Mesodermal cell (in vitro differentiated cells): ENCODE results near the gene AGAP1.

Experiments used
- H3K27ac ChIP-seq: 2 replicates; pipeline ENCODE4 v1.7.0; 2013; ENCODE audit warnings: mild to moderate bottlenecking, low read depth, low read length, moderate library complexity; ENCODE audit not compliant: severe bottlenecking
- H3K36me3 ChIP-seq: 2 replicates; pipeline ENCODE4 v1.7.1; 2013; ENCODE audit warnings: mild to moderate bottlenecking, low read length, moderate library complexity; ENCODE audit not compliant: control insufficient read depth, insufficient read depth
- H3K4me1 ChIP-seq: one replicate; pipeline ENCODE4 v1.7.1; 2013; ENCODE audit warnings: mild to moderate bottlenecking, low read length; ENCODE audit not compliant: insufficient read depth, control insufficient read depth, poor library complexity, severe bottlenecking
- H3K4me3 ChIP-seq: 2 replicates; pipeline ENCODE4 v1.7.0; 2013; ENCODE audit warnings: low read length, control low read depth, mild to moderate bottlenecking; ENCODE audit not compliant: insufficient read depth, poor library complexity, severe bottlenecking; ENCODE audit errors: extremely low read depth
- H3K9me3 ChIP-seq: 2 replicates; pipeline ENCODE4 v1.7.1; 2013; ENCODE audit warnings: mild to moderate bottlenecking, low read length, moderate library complexity; ENCODE audit not compliant: control insufficient read depth
- WGBS, 2 experiments: methylation state at CpG; one replicate each; pipeline ENCODE4 v1.1.5; 2013; ENCODE audit warnings: missing lambda C conversion rate in 2 of 2; ENCODE audit not compliant: insufficient coverage in 2 of 2; 5-methylcytosine and 5-hydroxymethylcytosine counted together

AGAP1 gene

GRCh38 chr2:235508371-235509160, 14.7 kb downstream of the AGAP1 start:
- Histone ChIP-seq H3K27ac (no peak overlapping the region), H3K9me3 (no peaks in the 10 kb centered on the region), H3K4me3 (no peak overlapping the region), H3K36me3 (peaks cover 6% of the 10 kb centered on the region), H3K4me1 (peaks cover 40% of the 10 kb centered on the region)
- WGBS, 2 experiments: 87 to 95% methylated on average over 11 to 24 of the region's 26 CpGs

GRCh38 chr2:235510318-235510717, 16.5 kb downstream of the AGAP1 start:
- 87 to 100% methylated on average over 3 to 4 of the region's 4 CpGs for WGBS, 2 experiments
- Histone ChIP-seq H3K9me3 (peaks cover 4% of the 10 kb centered on the region), H3K4me3 (no peak overlapping the region), H3K27ac (no peak overlapping the region), H3K4me1 (peaks cover 30% of the 10 kb centered on the region), H3K36me3 (peaks cover 6% of the 10 kb centered on the region)

DNA sequence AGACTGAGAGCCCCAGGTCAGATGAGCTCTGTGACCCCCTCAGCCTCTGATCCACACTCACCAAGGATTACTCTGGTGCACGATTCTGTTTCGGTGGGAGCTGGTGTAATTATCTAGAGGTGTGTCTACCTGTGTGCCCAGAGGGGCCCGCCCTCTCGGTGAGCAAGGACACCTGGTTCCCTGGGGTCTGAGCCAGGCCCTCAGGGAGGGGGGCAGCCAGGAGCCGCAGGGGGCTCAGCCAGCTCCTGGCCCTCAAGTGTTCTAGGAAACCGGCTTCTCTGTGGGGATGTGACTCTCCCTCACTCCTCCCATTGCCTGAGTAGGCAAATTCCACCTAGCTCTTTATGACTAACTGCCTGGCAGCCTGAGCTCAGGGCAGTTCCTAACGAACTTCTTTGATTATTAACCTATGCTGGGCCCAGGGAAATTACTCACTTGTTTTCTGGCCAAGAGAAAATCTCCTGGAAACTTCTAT, 17.4 kb downstream of the AGAP1 start:
- no peak overlapping the region for H3K27ac ChIP-seq

DNA sequence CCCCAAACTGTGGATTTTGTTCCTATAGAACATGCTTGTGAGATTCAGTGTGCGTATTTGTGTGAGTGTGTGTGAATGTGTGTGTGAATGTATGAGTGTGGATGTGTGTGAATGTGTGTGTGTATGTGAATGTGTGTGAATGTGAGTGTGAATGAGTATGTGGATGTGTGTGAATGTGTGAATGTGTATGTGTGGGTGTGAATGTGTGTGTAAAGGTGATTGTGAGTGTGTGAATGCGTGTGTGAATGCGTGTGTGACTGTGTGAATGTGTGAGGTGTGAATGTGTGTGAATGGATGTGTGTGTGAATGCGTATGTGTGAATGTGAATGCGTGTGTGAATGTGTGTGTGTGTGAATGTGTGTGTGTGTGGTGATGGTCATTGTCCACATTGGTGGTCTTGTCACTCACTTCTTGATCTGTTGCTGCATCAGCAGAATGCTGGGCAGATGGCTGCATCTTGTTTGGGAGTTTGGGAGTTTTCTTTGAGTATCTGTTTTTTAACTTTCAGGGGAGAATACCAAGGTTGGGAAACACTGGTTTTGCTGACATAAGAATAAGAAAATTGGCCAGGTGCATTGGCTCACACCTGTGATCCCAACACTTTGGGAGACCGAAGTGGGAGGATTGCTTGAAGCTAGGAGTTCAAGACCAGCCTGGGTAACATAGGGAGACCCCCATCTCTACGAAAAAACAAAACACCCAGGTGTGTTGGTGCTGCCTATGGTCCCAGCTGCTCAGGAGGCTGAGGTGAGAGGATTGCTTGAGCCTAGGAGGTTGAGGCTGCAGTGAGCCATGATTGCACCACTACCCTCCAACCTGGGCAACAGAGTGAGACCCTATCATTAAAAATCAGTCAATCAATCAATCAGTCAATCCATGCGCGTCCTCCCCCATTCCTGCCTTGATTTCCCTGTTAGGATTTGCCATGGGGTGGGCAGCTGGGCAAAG, 18.2 kb downstream of the AGAP1 start:
- no peak overlapping the region for H3K27ac ChIP-seq
- whole genome bisulfite sequencing, 2 experiments: 95% methylated on average over 8 to 9 of the region's 9 CpGs
- no peak overlapping the region for H3K4me3 ChIP-seq
- peaks cover 6% of the 10 kb centered on the region for H3K36me3 ChIP-seq
- H3K9me3 ChIP-seq: peaks cover 9% of the 10 kb centered on the region
- peaks cover 20% of the 10 kb centered on the region for H3K4me1 ChIP-seq

More for the DNA sequence above, 17.4 kb downstream of the AGAP1 start:
- WGBS, 2 experiments: 48 to 58% methylated on average over 4 to 6 of the region's 7 CpGs
- Histone ChIP-seq H3K4me3 (no peak overlapping the region), H3K4me1 (peaks cover 26% of the 10 kb centered on the region), H3K36me3 (peaks cover 6% of the 10 kb centered on the region), H3K9me3 (peaks cover 9% of the 10 kb centered on the region)

DNA sequence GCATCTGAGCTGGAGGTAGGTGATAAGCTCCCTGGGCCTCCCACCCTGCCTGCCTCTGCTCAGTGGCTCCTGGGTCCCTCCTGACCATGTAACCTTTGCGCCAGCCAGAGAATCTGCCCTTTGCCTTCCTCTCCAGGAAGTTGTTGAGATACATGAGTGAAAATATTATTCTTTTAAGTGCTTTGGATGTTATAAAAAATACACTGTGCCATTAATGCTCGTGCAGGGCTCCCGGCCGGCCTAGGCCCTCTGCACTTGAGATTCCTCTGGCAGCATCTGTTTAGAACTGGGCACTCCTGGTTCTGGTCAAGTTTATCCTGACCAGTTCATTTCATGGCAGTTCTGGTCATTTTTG, 18.8 kb downstream of the AGAP1 start:
- Histone ChIP-seq H3K4me3 (no peak overlapping the region), H3K36me3 (peaks cover 5% of the 10 kb centered on the region), H3K27ac (no peak overlapping the region), H3K4me1 (peaks cover 16% of the 10 kb centered on the region), H3K9me3 (peaks cover 9% of the 10 kb centered on the region)
- whole genome bisulfite sequencing, 2 experiments: 93 to 100% methylated on average over 3 to 4 of the region's 4 CpGs

DNA sequence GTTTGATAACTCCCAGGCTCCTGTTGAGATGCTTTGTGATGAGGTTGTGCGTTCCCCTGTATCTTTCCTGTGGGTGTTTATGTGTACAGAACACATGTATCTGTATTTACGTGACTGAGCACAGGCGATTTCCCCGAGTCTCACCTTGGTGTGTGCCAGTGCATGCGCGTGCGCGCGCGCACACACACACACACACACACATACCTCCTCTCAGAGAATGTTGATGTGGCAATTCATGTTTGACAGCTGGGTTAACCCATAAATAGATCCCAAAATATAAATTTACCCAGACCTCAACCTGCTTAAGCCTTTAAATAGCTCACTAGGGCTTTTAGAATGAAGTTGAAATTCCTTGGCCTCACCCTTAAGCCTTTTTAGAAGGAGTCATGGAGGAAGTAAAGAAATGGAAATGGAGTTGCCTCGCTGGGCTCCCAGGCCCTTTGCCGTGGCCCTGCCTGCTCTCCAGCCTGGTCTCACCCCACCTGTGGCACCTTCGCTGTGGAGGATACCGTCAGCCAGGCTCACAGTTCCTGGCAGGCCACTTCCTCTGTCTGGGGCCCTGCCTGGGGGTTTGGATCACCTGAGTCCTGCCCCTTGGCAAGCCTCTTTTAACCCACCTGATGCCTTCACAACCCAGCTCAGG, 20.3 kb downstream of the AGAP1 start:
- Histone ChIP-seq H3K27ac (no peak overlapping the region), H3K4me1 (peaks cover 21% of the 10 kb centered on the region), H3K9me3 (peaks cover 9% of the 10 kb centered on the region), H3K4me3 (no peak overlapping the region), H3K36me3 (no peaks in the 10 kb centered on the region)
- 100% methylated on average over 2 to 4 of the region's 14 CpGs for WGBS, 2 experiments

DNA sequence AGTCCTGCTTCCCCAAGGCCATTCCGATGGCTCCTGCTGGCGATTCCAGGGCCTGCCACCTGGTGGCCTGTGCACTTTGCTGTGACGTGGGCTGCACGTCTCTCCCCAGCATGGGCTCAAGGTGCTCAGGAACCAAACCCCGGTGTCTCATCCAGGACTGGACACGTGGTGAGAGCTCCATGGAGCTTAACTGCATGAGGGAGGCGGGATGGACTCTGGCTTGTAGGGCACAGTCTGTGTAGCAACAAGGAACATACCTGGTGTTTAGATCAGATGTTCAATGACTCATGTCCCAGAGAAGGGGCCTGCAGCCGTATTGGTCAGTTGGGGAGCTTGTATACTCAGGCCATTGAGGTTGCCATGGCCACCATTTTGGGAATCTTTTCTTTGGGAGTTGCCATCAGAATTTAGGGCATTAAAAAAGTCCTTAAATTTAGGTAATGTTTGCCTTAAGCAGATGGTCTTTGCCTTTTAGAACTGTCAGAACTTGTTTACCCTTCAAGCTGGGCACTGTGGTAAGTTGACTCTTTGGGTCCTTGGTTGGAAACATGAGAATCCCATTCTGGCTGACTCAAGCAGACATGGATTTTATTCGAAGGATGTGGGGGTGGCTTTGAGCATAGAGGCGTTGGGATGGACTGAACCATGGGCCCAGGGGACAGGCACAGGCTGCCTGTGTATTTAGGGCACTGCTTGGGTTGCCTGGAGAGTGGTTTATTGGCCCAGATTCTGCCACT, 21.0 kb downstream of the AGAP1 start:
- H3K27ac ChIP-seq: no peak overlapping the region
- H3K4me3 ChIP-seq: no peak overlapping the region
- peaks cover 9% of the 10 kb centered on the region for H3K9me3 ChIP-seq
- H3K4me1 ChIP-seq: peaks cover 21% of the 10 kb centered on the region
- no peaks in the 10 kb centered on the region for H3K36me3 ChIP-seq
- 93 to 94% methylated on average over 8 to 10 of the region's 10 CpGs for WGBS, 2 experiments

DNA sequence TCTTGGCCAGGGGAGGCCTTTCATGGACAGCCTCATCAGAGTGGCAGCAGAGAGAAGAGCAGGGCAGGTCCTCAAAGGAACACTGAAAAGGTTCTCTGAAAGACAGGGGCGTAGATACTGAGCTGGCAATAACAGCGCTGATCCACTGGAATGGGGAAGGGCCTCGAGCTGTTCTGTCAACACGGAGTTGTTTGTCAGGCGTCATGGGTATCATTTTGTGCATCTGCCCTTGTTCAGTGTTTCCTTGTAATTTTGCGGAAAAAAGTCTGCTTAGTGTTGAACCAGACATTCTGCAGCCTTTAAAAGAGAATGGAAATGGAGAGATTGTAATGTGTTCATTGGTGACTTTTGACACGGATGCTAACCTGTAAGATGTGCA, 21.5 kb downstream of the AGAP1 start:
- Histone ChIP-seq H3K4me3 (no peak overlapping the region), H3K9me3 (peaks cover 9% of the 10 kb centered on the region), H3K4me1 (peaks cover 21% of the 10 kb centered on the region), H3K27ac (no peak overlapping the region), H3K36me3 (no peaks in the 10 kb centered on the region)
- WGBS, 2 experiments: 97 to 98% methylated on average over 7 of the region's 7 CpGs

DNA sequence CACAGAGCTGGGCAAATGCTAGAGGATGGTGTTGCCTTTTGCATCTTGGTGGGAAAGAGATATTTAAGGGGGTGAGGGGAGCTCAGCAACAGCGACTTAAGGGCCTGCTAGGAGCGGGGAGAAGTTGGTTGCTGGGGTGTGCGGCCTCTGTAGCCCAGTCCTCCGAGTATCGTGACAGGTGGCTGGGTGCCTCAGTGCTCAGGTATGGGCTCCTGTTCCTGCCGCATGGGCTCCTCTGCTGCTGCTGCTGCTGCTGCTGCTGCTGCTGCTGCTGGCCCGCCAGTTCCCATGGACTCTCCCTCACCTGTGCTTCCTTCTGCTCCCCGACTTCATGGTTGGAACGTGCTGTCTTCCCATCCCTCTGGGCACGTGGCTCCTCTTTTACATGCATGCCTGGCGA, 22.0 kb downstream of the AGAP1 start:
- Histone ChIP-seq H3K4me1 (peaks cover 23% of the 10 kb centered on the region), H3K4me3 (no peak overlapping the region), H3K27ac (no peak overlapping the region), H3K9me3 (peaks cover 9% of the 10 kb centered on the region), H3K36me3 (no peaks in the 10 kb centered on the region)
- 94 to 97% methylated on average over 11 of the region's 11 CpGs for WGBS, 2 experiments

DNA sequence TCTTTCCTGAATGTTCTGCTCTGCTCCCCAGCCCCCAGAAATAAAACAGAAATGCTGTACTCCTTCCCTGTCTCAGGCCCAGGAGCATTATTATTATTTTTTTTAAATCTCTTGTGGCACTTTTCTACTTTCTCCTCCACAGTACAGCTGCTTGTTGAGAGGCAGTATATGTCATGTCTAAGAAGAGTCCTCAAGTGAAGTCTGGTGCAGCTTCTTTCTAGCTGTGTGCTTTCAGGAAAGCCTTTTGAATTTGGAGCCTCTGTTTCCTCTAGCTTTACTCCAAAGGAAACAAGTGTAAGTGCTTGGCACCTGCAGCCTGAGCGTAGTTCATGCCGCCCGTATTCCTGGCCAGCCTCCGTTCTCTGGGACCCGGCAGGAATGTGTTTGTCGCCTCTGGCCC, 22.4 kb downstream of the AGAP1 start:
- peaks cover 9% of the 10 kb centered on the region for H3K9me3 ChIP-seq
- no peak overlapping the region for H3K27ac ChIP-seq
- no peaks in the 10 kb centered on the region for H3K36me3 ChIP-seq
- H3K4me3 ChIP-seq: no peak overlapping the region
- H3K4me1 ChIP-seq: peaks cover 21% of the 10 kb centered on the region
- 100% methylated on average over 6 of the region's 6 CpGs for WGBS, 2 experiments
